Neural crest cell (in vitro differentiated cells): ENCODE data around the gene IGSF9B. TPM values are rescaled to one million over a fixed set of nuclear protein-coding genes. Genes with fewer than 3 reads are reported as not detected.

Experiments
- DNase-seq: peaks from one replicate; pipeline ENCODE4 v3.0.0; 2021; ENCODE audit warnings: low read depth, mixed read lengths, low spot score
- H3K27ac Mint-ChIP-seq: one replicate; pipeline ENCODE4 v1.8.0; 2021; ENCODE audit warnings: mild to moderate bottlenecking, mixed read lengths; ENCODE audit not compliant: unreplicated experiment
- H3K27me3 Mint-ChIP-seq: 2 replicates; pipeline ENCODE4 v1.8.0; 2021; ENCODE audit warnings: low read depth, mild to moderate bottlenecking, mixed read lengths
- H3K36me3 Mint-ChIP-seq: 2 replicates; pipeline ENCODE4 v1.8.0; 2021; ENCODE audit warnings: low read depth, mild to moderate bottlenecking, mixed read lengths
- H3K4me1 Mint-ChIP-seq: 2 replicates; pipeline ENCODE4 v1.8.0; 2021; ENCODE audit warnings: mixed read lengths
- H3K4me3 Mint-ChIP-seq: one replicate; pipeline ENCODE4 v1.8.0; 2021; ENCODE audit warnings: mild to moderate bottlenecking, mixed read lengths
- H3K9me3 Mint-ChIP-seq: 2 replicates; pipeline ENCODE4 v1.8.0; 2021; ENCODE audit warnings: mixed read lengths
- total RNA-seq: library from RNA; stranded (reverse); gene quantifications from 2 replicates; pipeline ENCODE4 v1.2.1, GENCODE V29; 2021
- TF ChIP-seq, protein P1 (sequence below): fragments of 200-600 bp; sonication (generic); conservative IDR thresholded peaks from 2 replicates; pipeline ENCODE4 v1.5.0; 2021; ENCODE audit warnings: antibody characterized with exemption, mild to moderate bottlenecking

Gene IGSF9B
- total RNA-seq, 1 donor from 2014 or later = 12.9 TPM

DNA sequence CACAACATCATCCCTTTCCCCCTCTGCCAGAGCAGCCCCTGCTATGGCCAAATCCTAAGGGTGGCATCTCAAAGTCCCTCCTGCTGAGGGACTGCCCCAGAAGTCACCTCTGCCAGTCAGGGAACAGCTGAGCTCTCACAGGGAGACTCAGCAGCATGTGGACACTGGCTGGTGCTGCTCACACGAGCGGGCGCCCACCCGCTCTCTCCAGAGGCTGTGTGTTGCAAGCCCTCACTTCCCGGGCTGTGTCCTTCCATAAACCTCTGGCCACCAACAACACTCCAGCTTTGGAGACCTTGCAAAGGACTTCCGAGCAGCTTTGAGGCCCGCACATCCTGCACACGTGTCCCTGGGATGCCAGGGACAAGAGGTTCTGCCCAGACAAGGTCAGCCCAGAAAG lies 2.8 kb downstream of the IGSF9B start:
- no peak overlapping the region for H3K27ac Mint-ChIP-seq
- no peaks in the 10 kb centered on the region for H3K9me3 Mint-ChIP-seq
- peak overlapping the region; percentile 86 for H3K4me3 Mint-ChIP-seq
- no peaks in the 10 kb centered on the region for H3K36me3 Mint-ChIP-seq
- H3K27me3 Mint-ChIP-seq = peaks cover 87% of the 10 kb centered on the region
- TF ChIP-seq, protein P1, sequence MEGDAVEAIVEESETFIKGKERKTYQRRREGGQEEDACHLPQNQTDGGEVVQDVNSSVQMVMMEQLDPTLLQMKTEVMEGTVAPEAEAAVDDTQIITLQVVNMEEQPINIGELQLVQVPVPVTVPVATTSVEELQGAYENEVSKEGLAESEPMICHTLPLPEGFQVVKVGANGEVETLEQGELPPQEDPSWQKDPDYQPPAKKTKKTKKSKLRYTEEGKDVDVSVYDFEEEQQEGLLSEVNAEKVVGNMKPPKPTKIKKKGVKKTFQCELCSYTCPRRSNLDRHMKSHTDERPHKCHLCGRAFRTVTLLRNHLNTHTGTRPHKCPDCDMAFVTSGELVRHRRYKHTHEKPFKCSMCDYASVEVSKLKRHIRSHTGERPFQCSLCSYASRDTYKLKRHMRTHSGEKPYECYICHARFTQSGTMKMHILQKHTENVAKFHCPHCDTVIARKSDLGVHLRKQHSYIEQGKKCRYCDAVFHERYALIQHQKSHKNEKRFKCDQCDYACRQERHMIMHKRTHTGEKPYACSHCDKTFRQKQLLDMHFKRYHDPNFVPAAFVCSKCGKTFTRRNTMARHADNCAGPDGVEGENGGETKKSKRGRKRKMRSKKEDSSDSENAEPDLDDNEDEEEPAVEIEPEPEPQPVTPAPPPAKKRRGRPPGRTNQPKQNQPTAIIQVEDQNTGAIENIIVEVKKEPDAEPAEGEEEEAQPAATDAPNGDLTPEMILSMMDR = no peak
- peaks cover 34% of the 10 kb centered on the region for H3K4me1 Mint-ChIP-seq
- no peak for DNase-seq

DNA sequence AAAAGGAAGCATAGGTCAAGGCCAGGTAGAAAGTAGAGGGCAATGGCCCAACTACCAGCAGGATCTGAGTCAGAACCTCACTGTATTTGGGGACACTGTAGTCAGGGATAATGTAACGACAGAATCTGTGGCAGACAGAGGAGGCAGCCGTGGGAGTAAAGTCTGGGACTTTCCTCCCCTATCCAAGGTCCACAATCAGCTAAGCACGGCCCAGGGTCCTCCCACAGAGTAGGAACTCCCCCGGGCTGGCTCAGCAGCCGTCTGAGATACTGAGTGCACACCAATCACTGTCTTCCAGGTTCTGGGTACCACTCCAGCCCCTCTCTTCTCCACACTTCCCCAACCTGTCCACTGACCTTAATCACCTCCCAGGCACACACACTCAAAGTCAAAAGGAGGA lies 3.2 kb downstream of the IGSF9B start:
- TF ChIP-seq, protein P1 = no peak
- H3K4me3 Mint-ChIP-seq = peak overlapping the region; percentile 5
- H3K36me3 Mint-ChIP-seq = no peaks in the 10 kb centered on the region
- no peak for DNase-seq
- no peaks in the 10 kb centered on the region for H3K9me3 Mint-ChIP-seq
- no peak overlapping the region for H3K27ac Mint-ChIP-seq
- peaks cover 83% of the 10 kb centered on the region for H3K27me3 Mint-ChIP-seq
- peaks cover 36% of the 10 kb centered on the region for H3K4me1 Mint-ChIP-seq

DNA sequence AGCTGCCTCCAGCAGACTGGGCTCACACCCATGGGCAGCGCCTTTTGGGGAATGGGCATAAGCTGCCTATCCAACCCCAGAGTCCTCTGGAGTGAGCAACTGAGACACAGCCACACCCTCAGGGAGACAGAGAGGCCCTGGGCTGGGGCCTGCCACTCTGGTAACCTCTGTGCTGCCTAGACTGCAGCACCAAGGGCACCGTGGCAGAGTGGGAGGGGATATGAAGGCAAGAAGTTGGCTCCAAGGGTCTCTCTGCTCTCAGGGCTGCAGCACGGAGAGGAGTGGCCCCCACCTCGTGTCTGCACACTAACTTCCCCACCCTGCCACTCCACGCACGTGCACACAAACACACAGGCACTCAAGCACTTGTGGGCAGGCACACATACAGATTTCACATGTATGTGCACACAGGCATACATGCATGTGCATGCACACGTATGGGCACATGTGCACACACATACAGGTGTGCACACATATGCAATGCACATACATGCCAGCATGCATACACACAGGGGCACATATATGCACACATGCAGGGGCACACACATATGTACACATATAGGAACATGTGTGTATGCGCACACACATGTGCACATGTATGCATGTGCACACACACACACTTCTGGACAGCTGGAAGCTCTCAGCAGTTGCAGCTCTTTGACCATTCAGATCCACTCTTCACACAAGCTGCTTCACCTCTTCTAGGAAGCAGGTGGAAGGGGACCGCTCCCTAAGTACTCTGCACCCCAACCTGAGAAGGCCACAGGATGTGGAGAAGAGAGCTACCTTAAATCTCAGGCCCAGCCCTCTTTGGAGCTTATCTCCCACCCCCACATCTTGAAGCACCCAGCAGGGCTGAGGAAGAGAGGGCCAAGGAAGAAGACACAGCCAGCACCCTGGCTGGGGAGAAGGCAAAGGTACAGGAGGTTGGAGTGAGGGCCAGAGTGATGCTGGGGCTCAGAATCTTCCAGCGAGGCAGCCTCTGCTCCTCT lies 4.3 kb downstream of the IGSF9B start:
- Mint-ChIP-seq H3K27ac (no peak overlapping the region), H3K4me3 (peak overlapping the region; percentile 38), H3K4me1 (peaks cover 43% of the 10 kb centered on the region), H3K9me3 (no peaks in the 10 kb centered on the region), H3K27me3 (peaks cover 84% of the 10 kb centered on the region), H3K36me3 (no peaks in the 10 kb centered on the region)
- DNase-seq = no peak
- TF ChIP-seq, protein P1 = no peak

DNA sequence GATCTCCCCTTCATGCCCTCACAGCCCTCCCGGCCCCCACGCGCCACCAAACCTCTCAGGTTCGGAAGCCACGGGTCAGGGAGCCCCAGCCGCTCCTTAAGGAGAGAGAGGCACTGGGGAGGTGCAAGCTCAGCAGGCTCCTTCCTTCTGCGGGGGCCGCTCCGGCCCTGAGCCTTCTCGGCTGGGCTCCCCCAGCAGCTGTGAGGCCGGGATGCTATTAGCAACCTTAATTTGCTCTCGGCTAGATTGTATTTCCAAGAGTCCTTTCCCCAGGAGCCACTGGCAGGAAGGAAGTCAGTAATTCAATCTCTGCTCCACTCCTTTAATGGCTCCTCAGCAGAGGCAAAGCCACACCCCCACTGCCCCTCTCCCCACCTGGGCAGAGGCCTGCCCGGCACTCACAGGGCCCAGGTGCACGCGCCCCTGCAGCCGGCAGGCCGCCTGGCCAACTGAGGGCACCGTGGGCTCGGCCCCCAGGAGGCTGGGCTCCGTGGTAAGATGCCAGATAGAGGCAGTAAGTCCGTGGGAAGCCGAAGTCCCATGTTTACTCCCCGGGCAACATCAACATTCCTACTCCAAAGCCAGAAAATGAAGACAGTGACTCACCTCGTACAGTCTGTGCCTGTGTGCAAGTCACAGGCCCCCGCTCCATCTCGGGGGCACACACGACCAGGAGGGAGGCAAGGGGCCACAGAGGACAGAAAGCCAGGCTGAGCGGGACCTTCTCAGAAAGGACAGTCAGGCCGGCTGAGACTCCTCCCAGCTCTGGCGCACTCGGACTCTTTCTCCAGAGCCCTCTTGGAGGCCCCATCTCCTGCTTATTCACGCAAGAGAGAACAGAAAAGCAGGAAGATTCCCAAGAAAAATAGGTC lies 5.2 kb downstream of the IGSF9B start:
- TF ChIP-seq, protein P1 = no peak
- Mint-ChIP-seq H3K27ac (no peak overlapping the region), H3K36me3 (no peaks in the 10 kb centered on the region), H3K4me1 (peaks cover 45% of the 10 kb centered on the region), H3K9me3 (no peaks in the 10 kb centered on the region), H3K4me3 (peak overlapping the region; percentile 53), H3K27me3 (peaks cover 82% of the 10 kb centered on the region)
- DNase-seq = no peak

DNA sequence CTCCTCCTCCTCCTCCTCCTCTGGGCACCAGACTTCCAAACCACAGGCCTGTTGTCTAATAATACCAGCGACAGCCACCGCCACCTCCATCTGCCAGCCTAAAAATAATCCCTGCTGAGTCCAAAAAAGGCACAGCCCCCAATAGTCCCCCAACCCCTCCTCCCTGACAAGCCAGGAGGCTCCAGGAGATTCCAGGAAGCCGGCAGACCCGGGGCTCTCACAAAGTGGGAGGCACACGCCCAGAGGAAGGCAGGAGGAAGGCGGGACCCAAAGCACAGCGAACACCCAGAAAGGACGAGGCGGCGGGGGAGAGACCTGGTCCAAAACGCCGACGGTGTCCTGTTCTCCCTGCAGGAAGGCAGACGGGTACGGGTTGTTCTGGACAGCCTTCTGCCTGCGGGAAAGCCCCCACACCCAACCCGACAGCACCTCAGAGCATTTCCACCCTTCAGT lies 5.9 kb downstream of the IGSF9B start:
- TF ChIP-seq, protein P1 = no peak
- no peak overlapping the region for H3K27ac Mint-ChIP-seq
- no peaks in the 10 kb centered on the region for H3K9me3 Mint-ChIP-seq
- H3K4me3 Mint-ChIP-seq = no peak overlapping the region
- H3K27me3 Mint-ChIP-seq = peaks cover 82% of the 10 kb centered on the region
- no peaks in the 10 kb centered on the region for H3K36me3 Mint-ChIP-seq
- H3K4me1 Mint-ChIP-seq = peaks cover 49% of the 10 kb centered on the region
- no peak for DNase-seq
